ENCODE measurements around the gene TPCN2. TPM values are rescaled to one million over a fixed set of nuclear protein-coding genes. Genes with fewer than 3 reads are reported as not detected.

The TPCN2 gene
- polyA plus RNA-seq, 4 donors = 13.8 to 17.1 (median 16.1) TPM

DNA sequence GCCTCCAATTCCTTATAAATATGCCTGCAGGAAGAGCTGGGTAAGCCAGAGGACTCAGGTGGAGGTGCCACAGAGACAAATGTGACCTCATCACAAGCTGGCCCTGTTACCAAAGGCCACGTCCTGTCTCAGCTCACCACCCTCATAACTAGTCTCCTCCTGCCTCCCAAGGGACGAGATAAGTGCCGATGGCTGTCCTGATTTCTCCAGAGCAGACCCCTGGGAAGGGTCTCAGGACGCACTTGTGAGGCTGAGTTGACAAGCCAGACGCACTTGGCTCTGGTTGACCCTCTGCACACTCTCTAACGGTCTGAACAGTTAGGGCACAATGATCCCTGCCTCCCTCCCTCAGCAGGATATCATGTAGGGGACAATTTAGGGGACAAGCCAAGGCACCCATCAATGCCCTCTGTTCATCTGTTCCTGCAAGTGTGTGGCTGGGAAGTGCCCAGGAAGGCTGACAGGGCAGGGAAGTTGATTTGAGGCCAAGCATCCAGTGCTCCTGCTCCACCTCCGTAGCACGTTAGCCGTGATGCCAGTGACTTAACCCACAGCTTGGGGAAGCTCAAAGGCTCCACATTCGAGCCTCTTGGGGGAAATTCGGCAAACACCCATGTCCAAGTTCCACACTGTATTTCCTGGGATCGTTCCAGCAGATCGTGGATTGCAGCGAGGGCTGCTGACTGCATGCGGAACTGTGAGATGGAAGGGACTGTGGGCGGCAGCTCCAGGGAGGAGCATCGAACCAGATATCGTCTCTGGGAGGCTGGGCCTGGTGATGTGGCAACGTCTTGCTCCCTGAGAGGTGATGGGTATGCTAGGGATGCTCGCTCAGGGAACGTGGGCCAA is 109.8 kb downstream of the TPCN2 start:
- DNase-seq (ENCODE audit: low read depth in 4 of 4, low spot score in 3 of 4) = no peak

DNA sequence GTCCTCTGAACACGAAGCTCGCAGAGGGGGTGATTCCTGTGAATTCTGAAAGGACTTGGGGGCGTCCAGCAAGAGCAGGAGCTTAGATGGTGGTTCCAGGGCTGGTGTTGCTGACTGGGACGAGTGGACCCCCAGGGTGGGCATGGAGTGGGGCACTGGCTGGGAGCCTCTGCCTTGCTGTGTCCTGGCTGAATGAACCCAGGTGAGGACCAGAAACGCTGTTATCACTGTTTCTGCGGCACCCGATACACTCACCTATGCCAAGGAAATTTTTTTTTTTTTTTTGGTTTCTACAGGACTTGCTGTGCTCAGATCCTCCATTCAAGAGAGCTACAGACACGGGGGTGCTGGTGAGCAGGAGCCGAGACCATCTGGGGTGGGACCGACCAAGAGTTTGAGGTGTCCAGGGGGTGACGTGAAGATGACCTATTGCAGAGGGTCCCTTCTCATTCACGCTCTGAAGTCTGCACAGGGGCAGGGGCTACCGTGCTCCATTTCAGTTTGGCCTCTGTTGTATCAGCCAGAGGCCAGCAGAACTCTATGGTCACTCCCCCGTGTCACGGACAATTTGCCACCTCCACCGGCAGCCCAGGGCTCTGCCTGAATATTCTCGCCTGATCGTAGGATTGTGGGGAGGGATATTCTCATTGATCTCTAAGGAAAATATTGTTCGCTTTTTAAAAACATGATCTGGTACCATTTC is 110.6 kb downstream of the TPCN2 start:
- no peak for DNase-seq (ENCODE audit: low read depth in 4 of 4, low spot score in 3 of 4)

- no peak for DNase-seq (ENCODE audit: low read depth in 4 of 4, low spot score in 3 of 4)
Observed at GRCh38 chr11:69160296-69161116, 111.8 kb downstream of the TPCN2 start.

GRCh38 chr11:69161117-69161407 is 112.3 kb downstream of the TPCN2 start:
- DNase-seq (ENCODE audit: low read depth in 4 of 4, low spot score in 3 of 4) = no peak

DNA sequence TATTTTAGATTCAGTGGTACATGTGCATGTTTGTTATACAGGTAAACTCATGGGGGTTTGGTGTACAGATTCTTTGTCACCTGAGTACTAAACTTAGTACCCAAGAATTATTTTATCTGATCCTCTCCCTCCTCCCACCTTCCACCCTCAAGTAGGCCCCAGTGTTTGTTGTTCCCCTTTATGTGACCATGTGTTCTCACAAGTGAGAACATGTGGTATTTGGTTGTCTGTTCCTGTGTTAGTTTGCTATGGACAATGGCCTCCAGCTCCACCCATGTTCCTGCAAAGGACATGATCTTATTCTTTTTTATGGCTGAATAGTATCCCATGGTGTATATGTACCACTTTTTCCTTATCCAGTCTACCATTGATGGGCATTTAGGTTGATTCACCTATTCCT is 113.8 kb downstream of the TPCN2 start:
- no peak for DNase-seq (ENCODE audit: low read depth in 4 of 4, low spot score in 3 of 4)

DNA sequence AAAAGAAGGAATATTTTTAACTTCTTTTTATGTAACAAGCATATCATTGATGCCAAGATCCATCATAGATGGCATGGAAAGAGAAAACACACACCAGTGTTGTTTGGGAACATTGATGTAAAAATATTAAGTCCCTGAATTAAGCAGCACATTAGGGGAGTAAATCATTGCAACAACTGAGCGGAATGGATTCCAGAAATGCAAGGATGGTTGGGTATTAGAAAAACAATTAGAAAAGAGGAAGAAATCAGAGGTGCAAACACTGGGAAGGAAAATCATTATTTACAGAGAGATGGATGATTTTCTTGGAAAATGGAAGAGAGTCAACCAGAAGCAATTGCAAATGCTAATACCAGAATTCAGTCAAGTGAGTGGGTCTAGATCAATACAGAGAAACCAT is 115.1 kb downstream of the TPCN2 start:
- DNase-seq (ENCODE audit: low read depth in 4 of 4, low spot score in 3 of 4) = no peak

GRCh38 chr11:69164824-69165223 is 116.1 kb downstream of the TPCN2 start:
- DNase-seq (ENCODE audit: low read depth in 4 of 4, low spot score in 3 of 4) = no peak

GRCh38 chr11:69165775-69166174 is 117.0 kb downstream of the TPCN2 start:
- no peak for DNase-seq (ENCODE audit: low read depth in 4 of 4, low spot score in 3 of 4)

DNA sequence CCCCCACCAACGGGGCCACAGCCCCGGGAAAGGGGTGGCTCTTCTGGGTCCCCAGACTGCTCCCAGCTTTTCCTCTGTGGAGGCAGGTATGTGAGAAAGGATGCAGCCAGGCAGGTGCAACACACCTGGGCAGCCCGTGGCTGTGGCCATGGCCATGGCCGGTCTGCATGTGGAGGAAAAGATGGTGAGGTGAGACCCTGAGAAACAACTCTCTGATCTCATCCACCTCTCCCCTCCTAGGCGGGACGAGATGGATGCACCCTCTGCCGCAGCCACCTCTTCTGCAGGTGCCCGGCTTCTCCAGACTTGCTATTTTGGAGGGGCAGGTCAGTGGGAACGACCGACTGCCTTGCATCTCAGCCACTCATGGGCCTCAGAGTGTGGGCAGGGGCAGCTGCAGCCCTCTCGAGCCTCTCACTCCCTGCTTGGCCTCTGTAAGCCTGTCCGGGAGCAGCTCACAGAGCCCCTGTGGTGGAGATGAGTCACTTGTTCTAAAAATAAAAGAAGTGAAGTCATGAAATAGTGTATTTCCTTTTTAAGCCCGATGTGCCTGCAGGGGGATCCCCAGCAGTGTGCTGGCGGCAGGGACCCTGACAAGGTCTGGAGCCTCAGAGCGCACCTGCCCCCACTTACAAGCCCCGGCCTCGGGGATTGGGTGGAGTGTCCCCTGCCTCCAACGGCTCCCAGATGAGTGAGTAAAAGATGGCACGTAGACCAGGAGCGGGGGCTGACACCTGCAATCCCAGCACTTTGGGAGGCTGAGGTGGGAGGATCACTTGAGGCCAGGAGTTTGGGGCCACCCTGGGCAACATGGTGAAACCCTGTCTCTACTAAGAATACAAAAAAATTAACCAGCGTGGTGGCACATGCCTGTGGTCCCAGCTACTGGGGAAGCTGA is 117.7 kb downstream of the TPCN2 start:
- DNase-seq (ENCODE audit: low read depth in 4 of 4, low spot score in 3 of 4) = no peak

DNA sequence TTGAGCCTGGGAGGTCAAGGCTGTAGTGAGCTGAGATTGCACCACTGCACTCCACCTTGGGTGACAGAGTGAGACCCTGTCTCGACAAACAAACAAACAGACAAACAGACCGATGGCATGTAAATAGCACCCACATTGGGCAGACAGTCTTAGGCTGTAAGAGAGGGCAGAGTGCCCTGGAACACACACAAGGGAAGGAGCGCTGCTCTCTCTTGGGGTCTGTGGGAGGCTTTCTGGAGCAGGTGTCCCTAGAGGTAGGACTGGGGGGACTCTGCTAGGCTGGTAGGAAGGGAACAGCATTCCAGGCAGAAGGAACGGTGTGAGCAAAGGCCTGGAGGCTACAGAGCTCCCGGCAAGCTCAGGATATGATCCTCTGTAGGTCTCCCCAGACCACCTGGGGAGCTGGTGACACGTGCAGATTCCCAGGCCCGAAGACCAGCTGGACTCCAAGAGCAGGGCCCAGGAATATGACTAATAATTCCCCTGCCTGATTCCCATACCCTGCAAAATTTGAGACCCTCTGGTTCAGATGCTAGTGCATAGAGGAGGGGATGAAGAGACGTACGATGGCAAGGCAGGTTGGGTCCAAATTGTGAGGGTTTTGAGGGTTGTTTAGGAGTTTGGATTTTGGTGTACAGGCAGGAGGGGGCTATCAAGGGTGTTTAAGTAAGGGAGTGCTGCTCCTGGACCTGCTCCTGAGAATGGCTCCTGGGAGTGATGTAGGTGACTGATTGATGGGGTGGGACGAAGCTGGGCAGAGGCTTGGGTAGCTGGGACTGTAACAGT is 118.6 kb downstream of the TPCN2 start:
- no peak for DNase-seq (ENCODE audit: low read depth in 4 of 4, low spot score in 3 of 4)

DNA sequence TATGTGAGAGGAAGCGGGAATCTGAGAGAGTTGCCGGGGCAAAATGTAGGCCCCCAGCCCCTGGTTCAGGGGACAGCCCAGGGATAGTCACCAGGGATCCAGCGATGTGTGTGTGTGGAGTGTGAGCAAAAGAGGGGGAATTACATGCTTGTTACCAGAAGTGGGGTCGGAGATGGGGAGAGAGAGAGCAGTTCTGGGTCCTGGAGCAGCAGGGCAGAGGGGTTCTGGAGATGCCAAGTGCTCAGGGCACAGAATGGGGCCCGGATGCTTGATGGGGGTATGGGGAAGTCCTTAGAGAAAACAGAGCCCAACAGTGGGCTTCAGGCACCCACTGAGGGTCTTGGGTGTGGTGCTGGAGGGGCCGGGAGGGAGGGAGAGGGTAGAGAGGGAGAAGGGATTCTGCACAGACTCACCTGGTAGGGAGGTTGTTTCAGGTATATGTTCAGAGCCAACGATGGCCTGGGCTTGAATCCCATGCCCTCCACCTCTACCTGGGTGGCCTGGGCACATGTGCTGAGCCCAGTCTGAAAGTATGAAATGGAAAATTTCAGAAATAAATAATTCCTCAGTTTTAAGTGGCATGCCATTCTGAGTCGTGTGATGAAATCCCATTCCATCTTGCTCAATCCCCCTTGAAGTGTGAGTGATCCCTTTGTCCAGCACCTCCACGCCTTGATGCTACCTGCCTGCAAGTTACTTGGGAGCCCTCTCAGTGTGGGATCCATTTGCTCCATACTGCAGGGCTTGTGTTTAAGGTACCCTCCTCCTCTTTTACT is 119.4 kb downstream of the TPCN2 start:
- no peak for DNase-seq (ENCODE audit: low read depth in 4 of 4, low spot score in 3 of 4)

GRCh38 chr11:69169479-69169878 is 120.7 kb downstream of the TPCN2 start:
- DNase-seq (ENCODE audit: low read depth in 4 of 4, low spot score in 3 of 4) = no peak

DNA sequence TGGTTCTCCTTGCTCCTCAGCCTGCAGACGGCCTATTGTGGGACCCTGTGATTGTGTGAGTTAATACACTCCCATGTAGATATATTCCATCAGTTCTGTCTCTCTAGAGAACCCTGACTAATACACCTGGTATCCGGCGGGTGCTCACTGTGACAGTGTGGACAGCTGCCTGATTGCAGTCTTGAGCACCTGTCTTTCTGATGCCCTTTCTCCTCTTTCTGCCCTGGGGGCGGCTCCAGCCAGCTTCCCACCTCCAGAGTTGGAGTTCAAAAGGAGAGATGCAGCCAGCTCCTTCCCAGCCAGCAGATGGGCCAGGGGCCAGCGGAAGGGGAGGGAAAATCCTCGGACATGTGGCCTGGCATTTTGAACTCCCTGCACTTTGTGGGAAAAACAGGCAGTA is 122.0 kb downstream of the TPCN2 start:
- DNase-seq (ENCODE audit: low read depth in 4 of 4, low spot score in 3 of 4) = no peak

DNA sequence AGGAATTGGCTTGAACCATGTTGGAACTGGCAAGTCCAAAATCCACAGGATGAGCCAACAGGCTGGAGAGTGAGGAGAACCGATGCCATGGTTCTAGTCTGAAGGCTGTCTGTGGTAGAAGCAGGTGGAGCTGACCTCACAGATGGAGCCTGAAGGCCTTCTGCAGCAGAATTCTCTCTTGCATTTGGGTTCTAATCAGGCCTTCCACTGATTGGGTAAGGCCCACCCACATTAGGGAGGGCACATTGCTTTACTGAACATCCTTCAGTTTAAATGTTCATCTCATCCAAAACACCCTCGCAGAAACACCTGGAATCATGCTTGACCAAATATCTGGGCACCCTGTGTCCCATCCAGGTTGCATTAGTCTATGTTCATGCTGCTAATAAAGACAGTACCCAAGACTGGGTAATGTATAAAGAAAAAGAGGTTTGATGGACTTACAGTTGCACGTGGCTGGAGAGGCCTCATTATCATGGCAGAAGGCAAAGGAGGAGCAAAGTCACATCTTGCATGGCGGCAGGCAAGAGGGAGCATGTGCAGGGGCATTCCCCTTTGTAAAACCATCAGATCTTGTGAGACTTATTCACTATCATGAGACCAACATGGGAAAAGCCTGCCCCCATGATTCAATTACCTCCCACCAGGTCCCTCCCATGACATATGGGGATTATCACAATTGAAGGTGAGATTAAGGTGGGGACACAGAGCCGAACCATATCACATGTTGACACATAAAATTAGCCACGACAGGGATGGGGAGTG is 122.9 kb downstream of the TPCN2 start:
- no peak for DNase-seq (ENCODE audit: low read depth in 4 of 4, low spot score in 3 of 4)

DNA sequence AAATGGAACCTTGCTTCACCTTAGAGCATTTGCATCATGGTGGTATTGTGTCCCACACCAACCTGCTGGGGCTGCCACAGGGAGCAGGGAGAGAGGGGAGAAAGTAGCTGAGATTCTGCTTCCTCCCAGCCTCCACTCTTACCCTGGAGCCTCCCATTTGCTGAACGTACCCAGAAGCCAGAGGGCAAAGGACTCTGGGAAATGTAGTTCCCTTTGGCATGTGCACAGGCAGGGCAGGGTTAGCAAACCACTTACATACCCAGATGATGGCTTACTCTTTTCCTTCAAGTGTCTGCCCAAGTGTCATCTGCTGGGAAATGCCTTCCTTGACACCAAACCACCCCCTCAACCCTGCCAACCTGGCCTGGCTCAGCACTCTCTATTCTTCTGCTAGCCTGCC is 123.9 kb downstream of the TPCN2 start:
- no peak for DNase-seq (ENCODE audit: low read depth in 4 of 4, low spot score in 3 of 4)

- no peak for DNase-seq (ENCODE audit: low read depth in 4 of 4, low spot score in 3 of 4)
Observed at GRCh38 chr11:69173331-69173730, 124.6 kb downstream of the TPCN2 start.

- DNase-seq (ENCODE audit: low read depth in 4 of 4, low spot score in 3 of 4) = no peak
Observed at GRCh38 chr11:69173925-69174581, 125.3 kb downstream of the TPCN2 start.

GRCh38 chr11:69174841-69175240 is 126.1 kb downstream of the TPCN2 start:
- DNase-seq (ENCODE audit: low read depth in 4 of 4, low spot score in 3 of 4) = no peak
